Activated CD4-positive, alpha-beta T cell treated with anti-CD3 and anti-CD28 coated beads, Interleukin-2, Interleukin-4, amounts not matched to agents 100 ng/mL and 50 ng/mL, durations not matched to agents 16 hours and 8 hours (primary cell): ENCODE results near the gene PTER.

Experiments used
- DNase-seq: peaks from one replicate; pipeline ENCODE4 v3.0.0-alpha.2; 2020; ENCODE audit warnings: low spot score

The PTER gene

GRCh38 chr10:16470747-16471146 is 33.9 kb downstream of the PTER start:
- DNase-seq, result peak; percentile 17

- no peak for DNase-seq
These were observed 36.0 kb downstream of the PTER start for GRCh38 chr10:16472828-16473227.

- DNase-seq, result no peak
These were observed 40.9 kb downstream of the PTER start for GRCh38 chr10:16477757-16478156.

- DNase-seq, result no peak
These were observed 42.0 kb downstream of the PTER start for GRCh38 chr10:16478801-16479200.

- no peak for DNase-seq
These were observed 44.4 kb downstream of the PTER start for GRCh38 chr10:16481052-16481728.

GRCh38 chr10:16483241-16483917 is 46.6 kb downstream of the PTER start:
- no peak for DNase-seq

GRCh38 chr10:16490511-16490910 is 53.7 kb downstream of the PTER start:
- no peak for DNase-seq

GRCh38 chr10:16491933-16492332 is 55.1 kb downstream of the PTER start:
- DNase-seq, result no peak

- no peak for DNase-seq
These were observed 57.2 kb downstream of the PTER start for GRCh38 chr10:16493884-16494536.

- no peak for DNase-seq
These were observed 61.1 kb downstream of the PTER start for GRCh38 chr10:16497911-16498310.

- DNase-seq, result no peak
These were observed 68.4 kb downstream of the PTER start for GRCh38 chr10:16505161-16505560.

GRCh38 chr10:16509996-16510395 is 73.2 kb downstream of the PTER start:
- DNase-seq, result no peak

- DNase-seq, result no peak
These were observed 74.0 kb downstream of the PTER start for GRCh38 chr10:16510843-16511242.

- DNase-seq, result no peak
These were observed 82.0 kb downstream of the PTER start for GRCh38 chr10:16518822-16519221.

GRCh38 chr10:16519250-16519907 is 82.6 kb downstream of the PTER start:
- DNase-seq, result no peak

GRCh38 chr10:16519908-16520861 is 83.4 kb downstream of the PTER start:
- no peak for DNase-seq

GRCh38 chr10:16520900-16521299 is 84.1 kb downstream of the PTER start:
- peak; percentile 25 for DNase-seq

GRCh38 chr10:16521311-16522016 is 84.7 kb downstream of the PTER start, which contains the start of gene C1QL3:
TSS of gene C1QL3 (minus strand) at chr10:16521879. CDS start at chr10:16521065, 814 bp downstream.
- DNase-seq, result peak; percentile 26

- no peak for DNase-seq
These were observed 90.6 kb downstream of the PTER start for GRCh38 chr10:16527452-16527851.

GRCh38 chr10:16529853-16530252 is 93.0 kb downstream of the PTER start:
- no peak for DNase-seq

GRCh38 chr10:16536155-16536554 is 99.3 kb downstream of the PTER start:
- no peak for DNase-seq
